WTC11 (cell line): ENCODE results near the gene FAM53A. TPM values are rescaled to one million over a fixed set of nuclear protein-coding genes. Genes with fewer than 3 reads are reported as not detected.

ENCODE experiments used
- ATAC-seq: fragments of 200-7000 bp; cut with Tn5 transposase; 2 replicates; pipeline ENCODE4 v1.10.0; 2021; ENCODE audit warnings: mild to moderate bottlenecking, moderate library complexity
- CTCF ChIA-PET: fragments of 300-600 bp; sonication (Branson Sonifier 250); formaldehyde crosslinking; loops from one replicate; lab custom pipeline; 2021; ENCODE audit warnings: antibody characterized with exemption; lab: Charles Lee
- POLR2A ChIA-PET: fragments of 350-600 bp; sonication (Branson Sonifier 250); formaldehyde crosslinking; loops from one replicate; lab custom pipeline; 2021; ENCODE audit warnings: antibody characterized with exemption; lab: Charles Lee
- DNase-seq: peaks from one replicate; pipeline ENCODE4 v3.0.0; 2021; ENCODE audit warnings: low spot score
- H3K27ac Mint-ChIP-seq: 2 replicates; pipeline ENCODE4 v1.8.0; 2021; ENCODE audit warnings: mixed read lengths
- H3K27me3 Mint-ChIP-seq: 2 replicates; pipeline ENCODE4 v1.8.0; 2021; ENCODE audit warnings: low read depth, mild to moderate bottlenecking, moderate library complexity, mixed read lengths
- H3K36me3 Mint-ChIP-seq: 2 replicates; pipeline ENCODE4 v1.8.0; 2021; ENCODE audit warnings: mixed read lengths
- H3K4me1 Mint-ChIP-seq: 2 replicates; pipeline ENCODE4 v1.8.0; 2022; ENCODE audit warnings: mixed read lengths
- H3K4me3 Mint-ChIP-seq: 2 replicates; pipeline ENCODE4 v1.8.0; 2021; ENCODE audit warnings: mild to moderate bottlenecking, moderate library complexity, mixed read lengths
- H3K9me3 Mint-ChIP-seq: 2 replicates; pipeline ENCODE4 v1.8.0; 2021; ENCODE audit warnings: mixed read lengths
- CBFB ChIP-seq: sonication (generic); formaldehyde crosslinking; IDR thresholded peaks from 2 replicates; pipeline ENCODE4 v1.8.1; 2022; ENCODE audit warnings: mild to moderate bottlenecking, low read depth, missing genetic modification reagents
- IRF2 ChIP-seq: sonication (generic); formaldehyde crosslinking; IDR thresholded peaks from 2 replicates; pipeline ENCODE4 v1.8.0; 2022; ENCODE audit warnings: low read depth, missing genetic modification reagents, borderline replicate concordance
- JAZF1 ChIP-seq: fragments of 250-450 bp; sonication (Bioruptor Pico); IDR thresholded peaks from 2 replicates; pipeline ENCODE4 v1.9.0; 2021; ENCODE audit warnings: moderate library complexity, mild to moderate bottlenecking, inconsistent platforms
- JUN ChIP-seq: sonication (generic); formaldehyde crosslinking; IDR thresholded peaks from 2 replicates; pipeline ENCODE4 v1.8.0; 2023; ENCODE audit warnings: mild to moderate bottlenecking, missing genetic modification reagents
- MYBL2 ChIP-seq: sonication (generic); formaldehyde crosslinking; IDR thresholded peaks from 2 replicates; pipeline ENCODE4 v1.8.1; 2023; ENCODE audit warnings: mild to moderate bottlenecking, moderate library complexity, missing genetic modification reagents
- RORB ChIP-seq: fragments of 250-450 bp; sonication (Bioruptor Pico); IDR thresholded peaks from 2 replicates; pipeline ENCODE4 v1.9.0; 2021; ENCODE audit warnings: mild to moderate bottlenecking
- SMAD4 ChIP-seq: sonication (generic); formaldehyde crosslinking; IDR thresholded peaks from 2 replicates; pipeline ENCODE4 v1.8.0; 2022; ENCODE audit warnings: mild to moderate bottlenecking, missing genetic modification reagents
- SP1 ChIP-seq: sonication (generic); formaldehyde crosslinking; conservative IDR thresholded peaks from 2 replicates; pipeline ENCODE4 v1.8.1; 2022; ENCODE audit warnings: missing genetic modification reagents
- TEAD4 ChIP-seq: sonication (generic); formaldehyde crosslinking; IDR thresholded peaks from 2 replicates; pipeline ENCODE4 v1.8.0; 2022; ENCODE audit warnings: mild to moderate bottlenecking, missing genetic modification reagents
- TP53 ChIP-seq: sonication (generic); formaldehyde crosslinking; IDR thresholded peaks from 2 replicates; pipeline ENCODE4 v1.8.1; 2023; ENCODE audit warnings: mild to moderate bottlenecking, missing genetic modification reagents
- USF1 ChIP-seq: sonication (generic); formaldehyde crosslinking; IDR thresholded peaks from 2 replicates; pipeline ENCODE4 v1.8.0; 2022; ENCODE audit warnings: mild to moderate bottlenecking, missing genetic modification reagents
- ZBTB21 ChIP-seq: sonication (generic); formaldehyde crosslinking; IDR thresholded peaks from 2 replicates; pipeline ENCODE4 v1.8.1; 2023; ENCODE audit warnings: mild to moderate bottlenecking, missing genetic modification reagents, borderline replicate concordance
- ZNF121 ChIP-seq: sonication (generic); formaldehyde crosslinking; IDR thresholded peaks from 2 replicates; pipeline ENCODE4 v1.8.0; 2023; ENCODE audit warnings: missing genetic modification reagents
- ZNF232 ChIP-seq: sonication (generic); formaldehyde crosslinking; IDR thresholded peaks from 2 replicates; pipeline ENCODE4 v1.8.0; 2022; ENCODE audit warnings: mild to moderate bottlenecking, missing genetic modification reagents
- total RNA-seq: library from RNA; stranded (reverse); gene quantifications from 3 replicates; pipeline ENCODE4 v1.2.3, GENCODE V29; 2021
- TF ChIP-seq, protein P1 (sequence below): sonication (generic); formaldehyde crosslinking; IDR thresholded peaks from 2 replicates; pipeline ENCODE4 v1.8.0; 2022; ENCODE audit warnings: mild to moderate bottlenecking, missing genetic modification reagents
- TF ChIP-seq, protein P2 (sequence below): fragments of 200-600 bp; IDR thresholded peaks from 2 replicates; pipeline ENCODE4 v1.8.0; 2022; ENCODE audit warnings: antibody characterized with exemption
- TF ChIP-seq, protein P3 (sequence below): sonication (generic); formaldehyde crosslinking; IDR thresholded peaks from 2 replicates; pipeline ENCODE4 v1.8.0; 2022; ENCODE audit warnings: missing genetic modification reagents
- TF ChIP-seq, protein P4 (sequence below): sonication (generic); formaldehyde crosslinking; IDR thresholded peaks from 2 replicates; pipeline ENCODE4 v1.8.1; 2022; ENCODE audit warnings: mild to moderate bottlenecking, missing genetic modification reagents, moderate library complexity, borderline replicate concordance
- TF ChIP-seq, protein P5 (sequence below): sonication (generic); formaldehyde crosslinking; IDR thresholded peaks from 2 replicates; pipeline ENCODE4 v1.8.0; 2023; ENCODE audit warnings: mild to moderate bottlenecking, missing genetic modification reagents

FAM53A gene
- total RNA-seq, 1 experiment from 2014 or later, result 2.9 TPM

- POLR2A ChIA-PET, result interaction anchor here (0.5 kb wide), 1 partner anchor 63 kb away, joined by 3 read pairs; no protein-coding TSS in a partner anchor
- no peak for ATAC-seq
- H3K9me3 Mint-ChIP-seq, result peaks cover 16% of the 10 kb centered on the region
- H3K4me1 Mint-ChIP-seq, result no peaks in the 10 kb centered on the region; the same call in 1 of the 2 replicates
- H3K27me3 Mint-ChIP-seq, result no peaks in the 10 kb centered on the region; the same call in 1 of the 2 replicates
- no peak for DNase-seq
- TF ChIP-seq JAZF1 (CRISPR knock-in tag), result no peak
- no peak for TF ChIP-seq SMAD4
- TF ChIP-seq, protein P1, sequence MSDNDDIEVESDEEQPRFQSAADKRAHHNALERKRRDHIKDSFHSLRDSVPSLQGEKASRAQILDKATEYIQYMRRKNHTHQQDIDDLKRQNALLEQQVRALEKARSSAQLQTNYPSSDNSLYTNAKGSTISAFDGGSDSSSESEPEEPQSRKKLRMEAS, result no peak
- TF ChIP-seq USF1, result no peak
- TF ChIP-seq SP1 (CRISPR knock-in tag), result no peak
- no peak for TF ChIP-seq ZNF232 (CRISPR knock-in tag)
- no peak for TF ChIP-seq JUN
- no peak for TF ChIP-seq TP53 (CRISPR knock-in tag)
- TF ChIP-seq, protein P2, sequence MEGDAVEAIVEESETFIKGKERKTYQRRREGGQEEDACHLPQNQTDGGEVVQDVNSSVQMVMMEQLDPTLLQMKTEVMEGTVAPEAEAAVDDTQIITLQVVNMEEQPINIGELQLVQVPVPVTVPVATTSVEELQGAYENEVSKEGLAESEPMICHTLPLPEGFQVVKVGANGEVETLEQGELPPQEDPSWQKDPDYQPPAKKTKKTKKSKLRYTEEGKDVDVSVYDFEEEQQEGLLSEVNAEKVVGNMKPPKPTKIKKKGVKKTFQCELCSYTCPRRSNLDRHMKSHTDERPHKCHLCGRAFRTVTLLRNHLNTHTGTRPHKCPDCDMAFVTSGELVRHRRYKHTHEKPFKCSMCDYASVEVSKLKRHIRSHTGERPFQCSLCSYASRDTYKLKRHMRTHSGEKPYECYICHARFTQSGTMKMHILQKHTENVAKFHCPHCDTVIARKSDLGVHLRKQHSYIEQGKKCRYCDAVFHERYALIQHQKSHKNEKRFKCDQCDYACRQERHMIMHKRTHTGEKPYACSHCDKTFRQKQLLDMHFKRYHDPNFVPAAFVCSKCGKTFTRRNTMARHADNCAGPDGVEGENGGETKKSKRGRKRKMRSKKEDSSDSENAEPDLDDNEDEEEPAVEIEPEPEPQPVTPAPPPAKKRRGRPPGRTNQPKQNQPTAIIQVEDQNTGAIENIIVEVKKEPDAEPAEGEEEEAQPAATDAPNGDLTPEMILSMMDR, result no peak
- TF ChIP-seq RORB (CRISPR knock-in tag), result no peak
- TF ChIP-seq IRF2 (CRISPR knock-in tag), result no peak
- TF ChIP-seq, protein P3, sequence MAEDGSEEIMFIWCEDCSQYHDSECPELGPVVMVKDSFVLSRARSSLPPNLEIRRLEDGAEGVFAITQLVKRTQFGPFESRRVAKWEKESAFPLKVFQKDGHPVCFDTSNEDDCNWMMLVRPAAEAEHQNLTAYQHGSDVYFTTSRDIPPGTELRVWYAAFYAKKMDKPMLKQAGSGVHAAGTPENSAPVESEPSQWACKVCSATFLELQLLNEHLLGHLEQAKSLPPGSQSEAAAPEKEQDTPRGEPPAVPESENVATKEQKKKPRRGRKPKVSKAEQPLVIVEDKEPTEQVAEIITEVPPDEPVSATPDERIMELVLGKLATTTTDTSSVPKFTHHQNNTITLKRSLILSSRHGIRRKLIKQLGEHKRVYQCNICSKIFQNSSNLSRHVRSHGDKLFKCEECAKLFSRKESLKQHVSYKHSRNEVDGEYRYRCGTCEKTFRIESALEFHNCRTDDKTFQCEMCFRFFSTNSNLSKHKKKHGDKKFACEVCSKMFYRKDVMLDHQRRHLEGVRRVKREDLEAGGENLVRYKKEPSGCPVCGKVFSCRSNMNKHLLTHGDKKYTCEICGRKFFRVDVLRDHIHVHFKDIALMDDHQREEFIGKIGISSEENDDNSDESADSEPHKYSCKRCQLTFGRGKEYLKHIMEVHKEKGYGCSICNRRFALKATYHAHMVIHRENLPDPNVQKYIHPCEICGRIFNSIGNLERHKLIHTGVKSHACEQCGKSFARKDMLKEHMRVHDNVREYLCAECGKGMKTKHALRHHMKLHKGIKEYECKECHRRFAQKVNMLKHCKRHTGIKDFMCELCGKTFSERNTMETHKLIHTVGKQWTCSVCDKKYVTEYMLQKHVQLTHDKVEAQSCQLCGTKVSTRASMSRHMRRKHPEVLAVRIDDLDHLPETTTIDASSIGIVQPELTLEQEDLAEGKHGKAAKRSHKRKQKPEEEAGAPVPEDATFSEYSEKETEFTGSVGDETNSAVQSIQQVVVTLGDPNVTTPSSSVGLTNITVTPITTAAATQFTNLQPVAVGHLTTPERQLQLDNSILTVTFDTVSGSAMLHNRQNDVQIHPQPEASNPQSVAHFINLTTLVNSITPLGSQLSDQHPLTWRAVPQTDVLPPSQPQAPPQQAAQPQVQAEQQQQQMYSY (CRISPR knock-in tag), result no peak
- no peak for TF ChIP-seq ZNF121 (CRISPR knock-in tag)
- no peak for TF ChIP-seq TEAD4 (CRISPR knock-in tag)
- TF ChIP-seq, protein P4, sequence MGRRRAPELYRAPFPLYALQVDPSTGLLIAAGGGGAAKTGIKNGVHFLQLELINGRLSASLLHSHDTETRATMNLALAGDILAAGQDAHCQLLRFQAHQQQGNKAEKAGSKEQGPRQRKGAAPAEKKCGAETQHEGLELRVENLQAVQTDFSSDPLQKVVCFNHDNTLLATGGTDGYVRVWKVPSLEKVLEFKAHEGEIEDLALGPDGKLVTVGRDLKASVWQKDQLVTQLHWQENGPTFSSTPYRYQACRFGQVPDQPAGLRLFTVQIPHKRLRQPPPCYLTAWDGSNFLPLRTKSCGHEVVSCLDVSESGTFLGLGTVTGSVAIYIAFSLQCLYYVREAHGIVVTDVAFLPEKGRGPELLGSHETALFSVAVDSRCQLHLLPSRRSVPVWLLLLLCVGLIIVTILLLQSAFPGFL (CRISPR knock-in tag), result no peak
- TF ChIP-seq, protein P5, sequence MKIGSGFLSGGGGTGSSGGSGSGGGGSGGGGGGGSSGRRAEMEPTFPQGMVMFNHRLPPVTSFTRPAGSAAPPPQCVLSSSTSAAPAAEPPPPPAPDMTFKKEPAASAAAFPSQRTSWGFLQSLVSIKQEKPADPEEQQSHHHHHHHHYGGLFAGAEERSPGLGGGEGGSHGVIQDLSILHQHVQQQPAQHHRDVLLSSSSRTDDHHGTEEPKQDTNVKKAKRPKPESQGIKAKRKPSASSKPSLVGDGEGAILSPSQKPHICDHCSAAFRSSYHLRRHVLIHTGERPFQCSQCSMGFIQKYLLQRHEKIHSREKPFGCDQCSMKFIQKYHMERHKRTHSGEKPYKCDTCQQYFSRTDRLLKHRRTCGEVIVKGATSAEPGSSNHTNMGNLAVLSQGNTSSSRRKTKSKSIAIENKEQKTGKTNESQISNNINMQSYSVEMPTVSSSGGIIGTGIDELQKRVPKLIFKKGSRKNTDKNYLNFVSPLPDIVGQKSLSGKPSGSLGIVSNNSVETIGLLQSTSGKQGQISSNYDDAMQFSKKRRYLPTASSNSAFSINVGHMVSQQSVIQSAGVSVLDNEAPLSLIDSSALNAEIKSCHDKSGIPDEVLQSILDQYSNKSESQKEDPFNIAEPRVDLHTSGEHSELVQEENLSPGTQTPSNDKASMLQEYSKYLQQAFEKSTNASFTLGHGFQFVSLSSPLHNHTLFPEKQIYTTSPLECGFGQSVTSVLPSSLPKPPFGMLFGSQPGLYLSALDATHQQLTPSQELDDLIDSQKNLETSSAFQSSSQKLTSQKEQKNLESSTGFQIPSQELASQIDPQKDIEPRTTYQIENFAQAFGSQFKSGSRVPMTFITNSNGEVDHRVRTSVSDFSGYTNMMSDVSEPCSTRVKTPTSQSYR (CRISPR knock-in tag), result no peak
- no peak for TF ChIP-seq MYBL2 (CRISPR knock-in tag)
- no peak for TF ChIP-seq CBFB (CRISPR knock-in tag)
- TF ChIP-seq ZBTB21 (CRISPR knock-in tag), result no peak
- no peak overlapping the region for H3K27ac Mint-ChIP-seq
- CTCF ChIA-PET, result interaction anchor here (0.7 to 1.6 kb wide), 4 partner anchors 11 to 75 kb away, joined by 3 to 6 read pairs (median 4); no protein-coding TSS in a partner anchor
- H3K36me3 Mint-ChIP-seq, result no peaks in the 10 kb centered on the region
- H3K4me3 Mint-ChIP-seq, result no peak overlapping the region
Measured at GRCh38 chr4:1618438-1618837, 65.7 kb downstream of the FAM53A start.
